ENCODE results near the gene MUTYH.

GRCh38 chr1:45359882-45360513 is 19.8 kb upstream of the MUTYH start:
- peak in 2 of 3 donors; percentile 72 to 74 for TF ChIP-seq CTCF (IDR thresholded peaks at IDR 0.05)
- TF ChIP-seq POLR2AphosphoS5 (IDR thresholded peaks at IDR 0.05) = no peak
- no peak for TF ChIP-seq POLR2A (IDR thresholded peaks at IDR 0.05)
